Neural cell (in vitro differentiated cells): ENCODE data around the gene HOXC5.
A peak's percentile ranks its signal among the peaks of the same experiment; 100 is the strongest.

Experiments used
- CTCF ChIP-seq: fragments of 450-650 bp; IDR thresholded peaks from 2 replicates; pipeline ENCODE4 v1.5.1; 2014; ENCODE audit warnings: antibody characterized with exemption, mild to moderate bottlenecking, moderate library complexity; ENCODE audit not compliant: poor library complexity, severe bottlenecking
- EP300 ChIP-seq: fragments of 450-650 bp; conservative IDR thresholded peaks from 2 replicates; pipeline ENCODE4 v1.6.1; 2014; ENCODE audit warnings: antibody characterized with exemption, mild to moderate bottlenecking, moderate library complexity; ENCODE audit not compliant: poor library complexity, severe bottlenecking
- EZH2 ChIP-seq: fragments of 200-600, 300-800 bp; shearing (Covaris generic), sonication (generic); IDR thresholded peaks from 2 replicates; pipeline ENCODE4 v1.6.1; 2014; ENCODE audit warnings: antibody characterized with exemption, low read length, borderline replicate concordance, mild to moderate bottlenecking; ENCODE audit not compliant: insufficient read depth, poor library complexity, severe bottlenecking
- MXI1 ChIP-seq: fragments of 450-650 bp; conservative IDR thresholded peaks from 2 replicates; pipeline ENCODE4 v1.6.1; 2014; ENCODE audit warnings: antibody characterized with exemption, mild to moderate bottlenecking; ENCODE audit not compliant: poor library complexity, severe bottlenecking
- POLR2AphosphoS5 ChIP-seq: IDR thresholded peaks from 2 replicates; pipeline ENCODE4 v1.6.1; 2012
- RAD21 ChIP-seq: fragments of 450-650 bp; conservative IDR thresholded peaks from 2 replicates; pipeline ENCODE4 v1.6.1; 2014; ENCODE audit warnings: antibody characterized with exemption, mild to moderate bottlenecking, moderate library complexity
- REST ChIP-seq: IDR thresholded peaks from 2 replicates; pipeline ENCODE4 v1.6.1; 2012; ENCODE audit warnings: borderline replicate concordance
- SMC3 ChIP-seq: fragments of 450-650 bp; conservative IDR thresholded peaks from 2 replicates; pipeline ENCODE4 v1.6.1; 2014; ENCODE audit warnings: antibody characterized with exemption, mild to moderate bottlenecking, moderate library complexity; ENCODE audit not compliant: poor library complexity
- TAF1 ChIP-seq: IDR thresholded peaks from 2 replicates; pipeline ENCODE4 v1.6.1; 2012; ENCODE audit warnings: low read depth

DNA sequence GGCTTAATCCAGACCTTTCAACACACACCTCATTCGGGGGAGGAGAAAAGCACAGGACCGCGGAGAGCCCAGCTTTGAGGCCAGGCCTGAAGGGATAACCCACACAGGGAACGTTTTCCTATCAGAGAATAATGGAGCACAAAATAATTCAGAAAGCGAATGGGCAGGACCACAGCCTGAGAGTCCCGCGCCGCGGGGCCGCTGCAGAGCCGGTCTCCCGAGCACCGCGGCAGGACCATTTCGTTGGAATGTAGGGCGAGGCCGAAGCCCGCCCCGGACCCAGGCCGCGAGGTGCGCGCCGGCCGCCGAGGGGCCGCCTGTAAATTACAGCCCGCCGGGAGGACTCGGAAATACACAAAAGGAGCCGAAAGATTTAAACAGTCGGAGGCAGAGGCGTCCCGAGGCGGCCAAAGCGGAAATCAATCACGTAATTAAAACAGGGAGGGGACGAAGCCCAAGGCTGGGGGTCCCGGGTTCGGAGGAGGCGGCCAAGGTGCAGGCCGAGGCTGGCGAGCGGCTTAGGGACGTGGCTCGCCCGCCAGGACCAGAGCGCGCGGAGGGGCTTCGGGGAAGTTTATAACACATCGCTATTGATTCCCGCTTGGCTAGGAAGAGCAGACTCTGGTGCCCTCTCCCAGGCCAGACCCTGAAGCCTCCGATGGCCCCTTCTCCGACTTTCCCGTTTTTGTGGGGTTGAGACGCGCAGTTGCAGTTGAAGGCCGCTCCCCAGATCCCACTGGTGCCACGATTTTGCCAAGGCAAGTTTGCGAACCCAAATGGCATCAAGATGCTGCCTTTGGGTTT is 14.5 kb downstream of the HOXC5 start:
- TF ChIP-seq CTCF: no peak
- TF ChIP-seq TAF1: no peak
- TF ChIP-seq EZH2: peak; percentile 75
- TF ChIP-seq SMC3: no peak
- TF ChIP-seq REST: no peak
- no peak for TF ChIP-seq MXI1
- TF ChIP-seq RAD21: no peak
- no peak for TF ChIP-seq POLR2AphosphoS5
- no peak for TF ChIP-seq EP300
